WTC11 (cell line): ENCODE results near the gene PIP4K2C. TPM values are rescaled to one million over a fixed set of nuclear protein-coding genes. Genes with fewer than 3 reads are reported as not detected.

Source experiments
- ATAC-seq: fragments of 200-7000 bp; cut with Tn5 transposase; 2 replicates; pipeline ENCODE4 v1.10.0; 2021; ENCODE audit warnings: mild to moderate bottlenecking, moderate library complexity
- Bru-seq: library from RNA; stranded (reverse); fragments of 400-500 nt; gene quantifications from one replicate; lab custom pipeline; 2021; lab: Mats Ljungman, UMichigan
- CTCF ChIA-PET: fragments of 300-600 bp; sonication (Branson Sonifier 250); formaldehyde crosslinking; loops from one replicate; lab custom pipeline; 2021; ENCODE audit warnings: antibody characterized with exemption; lab: Charles Lee
- POLR2A ChIA-PET: fragments of 350-600 bp; sonication (Branson Sonifier 250); formaldehyde crosslinking; loops from one replicate; lab custom pipeline; 2021; ENCODE audit warnings: antibody characterized with exemption; lab: Charles Lee
- DNase-seq: peaks from one replicate; pipeline ENCODE4 v3.0.0; 2021; ENCODE audit warnings: low spot score
- H3K27ac Mint-ChIP-seq: 2 replicates; pipeline ENCODE4 v1.8.0; 2021; ENCODE audit warnings: mixed read lengths
- H3K27me3 Mint-ChIP-seq: 2 replicates; pipeline ENCODE4 v1.8.0; 2021; ENCODE audit warnings: low read depth, mild to moderate bottlenecking, moderate library complexity, mixed read lengths
- H3K36me3 Mint-ChIP-seq: 2 replicates; pipeline ENCODE4 v1.8.0; 2021; ENCODE audit warnings: mixed read lengths
- H3K4me1 Mint-ChIP-seq: 2 replicates; pipeline ENCODE4 v1.8.0; 2022; ENCODE audit warnings: mixed read lengths
- H3K4me3 Mint-ChIP-seq: 2 replicates; pipeline ENCODE4 v1.8.0; 2021; ENCODE audit warnings: mild to moderate bottlenecking, moderate library complexity, mixed read lengths
- H3K9me3 Mint-ChIP-seq: 2 replicates; pipeline ENCODE4 v1.8.0; 2021; ENCODE audit warnings: mixed read lengths
- AR ChIP-seq: fragments of 250-450 bp; sonication (Bioruptor Pico); IDR thresholded peaks from 2 replicates; pipeline ENCODE4 v1.9.0; 2021; ENCODE audit warnings: mild to moderate bottlenecking
- ETV6 ChIP-seq: sonication (generic); formaldehyde crosslinking; IDR thresholded peaks from 2 replicates; pipeline ENCODE4 v1.8.1; 2022; ENCODE audit warnings: mild to moderate bottlenecking, missing genetic modification reagents
- GABPB1 ChIP-seq: sonication (generic); formaldehyde crosslinking; IDR thresholded peaks from 2 replicates; pipeline ENCODE4 v1.8.1; 2023; ENCODE audit warnings: mild to moderate bottlenecking, missing genetic modification reagents
- IRF1 ChIP-seq: sonication (generic); formaldehyde crosslinking; IDR thresholded peaks from 2 replicates; pipeline ENCODE4 v1.8.0; 2023; ENCODE audit warnings: missing genetic modification reagents
- IRF2 ChIP-seq: sonication (generic); formaldehyde crosslinking; IDR thresholded peaks from 2 replicates; pipeline ENCODE4 v1.8.0; 2022; ENCODE audit warnings: low read depth, missing genetic modification reagents, borderline replicate concordance
- PRDM15 ChIP-seq: sonication (generic); formaldehyde crosslinking; IDR thresholded peaks from 2 replicates; pipeline ENCODE4 v1.8.0; 2022; ENCODE audit warnings: missing genetic modification reagents
- PRRX2 ChIP-seq: fragments of 250-450 bp; sonication (Bioruptor Pico); IDR thresholded peaks from 2 replicates; pipeline ENCODE4 v1.8.0; 2021; ENCODE audit warnings: mild to moderate bottlenecking
- RORB ChIP-seq: fragments of 250-450 bp; sonication (Bioruptor Pico); IDR thresholded peaks from 2 replicates; pipeline ENCODE4 v1.9.0; 2021; ENCODE audit warnings: mild to moderate bottlenecking
- SMAD3 ChIP-seq: sonication (generic); formaldehyde crosslinking; IDR thresholded peaks from 2 replicates; pipeline ENCODE4 v1.8.0; 2022; ENCODE audit warnings: missing genetic modification reagents, mild to moderate bottlenecking, borderline replicate concordance
- SOX15 ChIP-seq: fragments of 250-450 bp; sonication (Bioruptor Pico); IDR thresholded peaks from 2 replicates; pipeline ENCODE4 v1.9.0; 2021; ENCODE audit warnings: mild to moderate bottlenecking
- SP1 ChIP-seq: sonication (generic); formaldehyde crosslinking; conservative IDR thresholded peaks from 2 replicates; pipeline ENCODE4 v1.8.1; 2022; ENCODE audit warnings: missing genetic modification reagents
- TEAD1 ChIP-seq: sonication (generic); formaldehyde crosslinking; IDR thresholded peaks from 2 replicates; pipeline ENCODE4 v1.8.0; 2022; ENCODE audit warnings: mild to moderate bottlenecking, missing genetic modification reagents
- TP53 ChIP-seq: sonication (generic); formaldehyde crosslinking; IDR thresholded peaks from 2 replicates; pipeline ENCODE4 v1.8.1; 2023; ENCODE audit warnings: mild to moderate bottlenecking, missing genetic modification reagents
- ZBTB43 ChIP-seq: sonication (generic); formaldehyde crosslinking; IDR thresholded peaks from 2 replicates; pipeline ENCODE4 v1.8.1; 2023; ENCODE audit warnings: mild to moderate bottlenecking, missing genetic modification reagents
- ZNF232 ChIP-seq: sonication (generic); formaldehyde crosslinking; IDR thresholded peaks from 2 replicates; pipeline ENCODE4 v1.8.0; 2022; ENCODE audit warnings: mild to moderate bottlenecking, missing genetic modification reagents
- ZNF263 ChIP-seq: sonication (generic); formaldehyde crosslinking; IDR thresholded peaks from 2 replicates; pipeline ENCODE4 v1.8.1; 2022; ENCODE audit warnings: low read depth, mild to moderate bottlenecking, moderate library complexity, missing genetic modification reagents
- long read RNA-seq, 3 experiments: library from RNA in 1 of 3; library from capped mRNA in 1 of 3; library from polyadenylated mRNA in 1 of 3; unstranded in 2 of 3; stranded (forward) in 1 of 3; transcript quantifications; one replicate each; pipeline ENCODE4 v2.0.0, GENCODE V29; 2021
- total RNA-seq: library from RNA; stranded (reverse); gene quantifications from 3 replicates; pipeline ENCODE4 v1.2.3, GENCODE V29; 2021
- TF ChIP-seq, protein P1 (sequence below): sonication (generic); formaldehyde crosslinking; IDR thresholded peaks from 2 replicates; pipeline ENCODE4 v1.8.1; 2023; ENCODE audit warnings: mild to moderate bottlenecking, moderate library complexity, missing genetic modification reagents
- TF ChIP-seq, protein P2 (sequence below): sonication (generic); formaldehyde crosslinking; IDR thresholded peaks from 2 replicates; pipeline ENCODE4 v1.8.1; 2023; ENCODE audit warnings: mild to moderate bottlenecking, missing genetic modification reagents
- TF ChIP-seq, protein P3 (sequence below): sonication (generic); formaldehyde crosslinking; IDR thresholded peaks from 2 replicates; pipeline ENCODE4 v1.8.1; 2023; ENCODE audit warnings: mild to moderate bottlenecking, missing genetic modification reagents, moderate library complexity
- TF ChIP-seq, protein P4 (sequence below): sonication (generic); formaldehyde crosslinking; IDR thresholded peaks from 2 replicates; pipeline ENCODE4 v1.8.1; 2023; ENCODE audit warnings: mild to moderate bottlenecking, missing genetic modification reagents, moderate library complexity

Gene PIP4K2C
- total RNA-seq (25.4 to 26.9 TPM (median 25.8 TPM) in 3 replicates), Bru-seq, nascent RNA (percentile 71 among the genes with signal in this experiment)
- long read RNA-seq, experiment 1, transcript PIP4K2C-203 (11 exons, 2,876 nt) = minor isoform, 6 of 126 reads
- long read RNA-seq, experiment 1, transcript PIP4K2C-201 (10 exons, 2,924 nt) = major isoform, 81 of 126 reads
- long read RNA-seq, experiment 1, partial matches to known transcripts = 2 of 126 reads
- long read RNA-seq, experiment 1, other reads (novel, unspliced or antisense) = 37 of 126 reads
- long read RNA-seq, experiment 2, transcript PIP4K2C-201 (10 exons, 2,924 nt) = major isoform, 14 of 22 reads
- long read RNA-seq, experiment 2, partial matches to known transcripts = 4 of 22 reads
- long read RNA-seq, experiment 2, other reads (novel, unspliced or antisense) = 4 of 22 reads
- long read RNA-seq, experiment 3, partial matches to known transcripts = 0 of 4 reads
- long read RNA-seq, experiment 3, other reads (novel, unspliced or antisense) = 2 of 4 reads

- H3K9me3 Mint-ChIP-seq = no peaks in the 10 kb centered on the region
- POLR2A ChIA-PET = interaction anchor here (0.6 to 1.3 kb wide), 5 partner anchors 18 to 1730 kb away, joined by 3 to 4 read pairs (median 3); partner anchors contain the start of gene ARHGEF25
- DNase-seq (peak; percentile 91), ATAC-seq (peak; percentile 98)
- peaks cover 3% of the 10 kb centered on the region; the same call in 1 of the 2 replicates for H3K27me3 Mint-ChIP-seq
- CTCF ChIA-PET = interaction anchor here (0.6 to 4.7 kb wide), 14 partner anchors 8 to 320 kb away, joined by 3 to 22 read pairs (median 5); partner anchors contain the start of genes ARHGEF25, B4GALNT1, DTX3 and TSFM
- peaks cover 8% of the 10 kb centered on the region for H3K36me3 Mint-ChIP-seq
- H3K4me3 Mint-ChIP-seq = peak within 1 kb of the TSS; percentile 89
- peaks cover 14% of the 10 kb centered on the region for H3K4me1 Mint-ChIP-seq
- H3K27ac Mint-ChIP-seq = peak within 1 kb of the TSS; percentile 72
- TF ChIP-seq IRF2 (CRISPR knock-in tag) (no peak), TEAD1 (CRISPR knock-in tag) (no peak; the same call in 1 of the 2 replicates), PRDM15 (no peak), IRF1 (0 out of 2 replicates have a peak, but pooled peaks have one; percentile 16), ETV6 (CRISPR knock-in tag) (peak; percentile 83; the same call in 1 of the 2 replicates), SP1 (CRISPR knock-in tag) (peak; percentile 92), GABPB1 (CRISPR knock-in tag) (no peak), AR (no peak), PRRX2 (no peak), RORB (no peak), TP53 (CRISPR knock-in tag) (no peak), ZNF232 (CRISPR knock-in tag) (peak; percentile 88; the same call in 1 of the 2 replicates), SOX15 (CRISPR knock-in tag) (no peak), ZBTB43 (CRISPR knock-in tag) (peak; percentile 38; the same call in 1 of the 2 replicates), ZNF263 (CRISPR knock-in tag) (no peak), SMAD3 (CRISPR knock-in tag) (no peak)
- TF ChIP-seq, protein P1, sequence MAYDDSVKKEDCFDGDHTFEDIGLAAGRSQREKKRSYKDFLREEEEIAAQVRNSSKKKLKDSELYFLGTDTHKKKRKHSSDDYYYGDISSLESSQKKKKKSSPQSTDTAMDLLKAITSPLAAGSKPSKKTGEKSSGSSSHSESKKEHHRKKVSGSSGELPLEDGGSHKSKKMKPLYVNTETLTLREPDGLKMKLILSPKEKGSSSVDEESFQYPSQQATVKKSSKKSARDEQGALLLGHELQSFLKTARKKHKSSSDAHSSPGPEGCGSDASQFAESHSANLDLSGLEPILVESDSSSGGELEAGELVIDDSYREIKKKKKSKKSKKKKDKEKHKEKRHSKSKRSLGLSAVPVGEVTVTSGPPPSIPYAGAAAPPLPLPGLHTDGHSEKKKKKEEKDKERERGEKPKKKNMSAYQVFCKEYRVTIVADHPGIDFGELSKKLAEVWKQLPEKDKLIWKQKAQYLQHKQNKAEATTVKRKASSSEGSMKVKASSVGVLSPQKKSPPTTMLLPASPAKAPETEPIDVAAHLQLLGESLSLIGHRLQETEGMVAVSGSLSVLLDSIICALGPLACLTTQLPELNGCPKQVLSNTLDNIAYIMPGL = peak; percentile 52; the same call in 1 of the 2 replicates
- TF ChIP-seq, protein P2, sequence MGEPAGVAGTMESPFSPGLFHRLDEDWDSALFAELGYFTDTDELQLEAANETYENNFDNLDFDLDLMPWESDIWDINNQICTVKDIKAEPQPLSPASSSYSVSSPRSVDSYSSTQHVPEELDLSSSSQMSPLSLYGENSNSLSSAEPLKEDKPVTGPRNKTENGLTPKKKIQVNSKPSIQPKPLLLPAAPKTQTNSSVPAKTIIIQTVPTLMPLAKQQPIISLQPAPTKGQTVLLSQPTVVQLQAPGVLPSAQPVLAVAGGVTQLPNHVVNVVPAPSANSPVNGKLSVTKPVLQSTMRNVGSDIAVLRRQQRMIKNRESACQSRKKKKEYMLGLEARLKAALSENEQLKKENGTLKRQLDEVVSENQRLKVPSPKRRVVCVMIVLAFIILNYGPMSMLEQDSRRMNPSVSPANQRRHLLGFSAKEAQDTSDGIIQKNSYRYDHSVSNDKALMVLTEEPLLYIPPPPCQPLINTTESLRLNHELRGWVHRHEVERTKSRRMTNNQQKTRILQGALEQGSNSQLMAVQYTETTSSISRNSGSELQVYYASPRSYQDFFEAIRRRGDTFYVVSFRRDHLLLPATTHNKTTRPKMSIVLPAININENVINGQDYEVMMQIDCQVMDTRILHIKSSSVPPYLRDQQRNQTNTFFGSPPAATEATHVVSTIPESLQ (CRISPR knock-in tag) = no peak
- TF ChIP-seq, protein P3, sequence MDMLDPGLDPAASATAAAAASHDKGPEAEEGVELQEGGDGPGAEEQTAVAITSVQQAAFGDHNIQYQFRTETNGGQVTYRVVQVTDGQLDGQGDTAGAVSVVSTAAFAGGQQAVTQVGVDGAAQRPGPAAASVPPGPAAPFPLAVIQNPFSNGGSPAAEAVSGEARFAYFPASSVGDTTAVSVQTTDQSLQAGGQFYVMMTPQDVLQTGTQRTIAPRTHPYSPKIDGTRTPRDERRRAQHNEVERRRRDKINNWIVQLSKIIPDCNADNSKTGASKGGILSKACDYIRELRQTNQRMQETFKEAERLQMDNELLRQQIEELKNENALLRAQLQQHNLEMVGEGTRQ (CRISPR knock-in tag) = peak; percentile 98
- TF ChIP-seq, protein P4, sequence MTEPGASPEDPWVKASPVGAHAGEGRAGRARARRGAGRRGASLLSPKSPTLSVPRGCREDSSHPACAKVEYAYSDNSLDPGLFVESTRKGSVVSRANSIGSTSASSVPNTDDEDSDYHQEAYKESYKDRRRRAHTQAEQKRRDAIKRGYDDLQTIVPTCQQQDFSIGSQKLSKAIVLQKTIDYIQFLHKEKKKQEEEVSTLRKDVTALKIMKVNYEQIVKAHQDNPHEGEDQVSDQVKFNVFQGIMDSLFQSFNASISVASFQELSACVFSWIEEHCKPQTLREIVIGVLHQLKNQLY (CRISPR knock-in tag) = no peak
These were observed at the start of gene PIP4K2C for GRCh38 chr12:57590864-57591781. PIP4K2C (plus strand) TSS chr12:57591192; CDS start chr12:57591290, 98 bp downstream.
